H9 (cell line): ENCODE measurements around the gene OR2L3. TPM values are rescaled to one million over a fixed set of nuclear protein-coding genes. Genes with fewer than 3 reads are reported as not detected.

Experiments
- DNase-seq: peaks from one replicate; pipeline ENCODE4 v3.0.0-alpha.2; 2017
- H2AFZ ChIP-seq: one replicate; pipeline ENCODE4 v1.6.1; 2013; ENCODE audit warnings: mild to moderate bottlenecking, low read length, control low read depth, moderate library complexity
- H2AK5ac ChIP-seq: 2 replicates; pipeline ENCODE4 v1.6.1; 2013; ENCODE audit warnings: low read length, control low read depth, mixed read lengths; ENCODE audit not compliant: insufficient read length
- H2BK120ac ChIP-seq: one replicate; pipeline ENCODE4 v1.6.1; 2013; ENCODE audit warnings: low read depth, mild to moderate bottlenecking, low read length, control low read depth, inconsistent platforms; ENCODE audit not compliant: poor library complexity, severe bottlenecking
- H2BK12ac ChIP-seq: 2 replicates; pipeline ENCODE4 v1.6.1; 2013; ENCODE audit warnings: low read length, control low read depth, mixed read lengths, low read depth; ENCODE audit not compliant: insufficient read length
- H2BK15ac ChIP-seq: 2 replicates; pipeline ENCODE4 v1.6.1; 2013; ENCODE audit warnings: low read depth, low read length, control low read depth
- H2BK20ac ChIP-seq: one replicate; pipeline ENCODE4 v1.6.1; 2013; ENCODE audit warnings: low read depth, mild to moderate bottlenecking, low read length, control low read depth, inconsistent platforms; ENCODE audit not compliant: poor library complexity, severe bottlenecking
- H2BK5ac ChIP-seq: 2 replicates; pipeline ENCODE4 v1.6.1; 2013; ENCODE audit warnings: low read length, control low read depth, mixed read lengths; ENCODE audit not compliant: insufficient read length
- H3K14ac ChIP-seq: 2 replicates; pipeline ENCODE4 v1.6.1; 2013; ENCODE audit warnings: low read length, control low read depth; ENCODE audit not compliant: insufficient read depth
- H3K18ac ChIP-seq: 2 replicates; pipeline ENCODE4 v1.6.1; 2013; ENCODE audit warnings: low read depth, mild to moderate bottlenecking, mixed read lengths, low read length, control low read depth; ENCODE audit not compliant: insufficient read length
- H3K23ac ChIP-seq: 2 replicates; pipeline ENCODE4 v1.6.1; 2013; ENCODE audit warnings: low read length, control low read depth, mixed read lengths, low read depth; ENCODE audit not compliant: insufficient read length
- H3K23me2 ChIP-seq: 2 replicates; pipeline ENCODE4 v1.6.1; 2013; ENCODE audit warnings: low read depth, mild to moderate bottlenecking, mixed read lengths, low read length, control low read depth; ENCODE audit not compliant: insufficient read length, poor library complexity, severe bottlenecking
- H3K27ac ChIP-seq: 2 replicates; pipeline ENCODE4 v1.5.1; 2013; ENCODE audit warnings: low read length, control low read depth, mixed read lengths, low read depth; ENCODE audit not compliant: insufficient read length
- H3K27me3 ChIP-seq: 2 replicates; pipeline ENCODE4 v1.6.1; 2013; ENCODE audit warnings: low read length, control low read depth, inconsistent platforms; ENCODE audit not compliant: insufficient read depth
- H3K4ac ChIP-seq: 2 replicates; pipeline ENCODE4 v1.6.1; 2013; ENCODE audit warnings: low read depth, mild to moderate bottlenecking, control low read depth, inconsistent platforms, low read length, moderate library complexity
- H3K4me1 ChIP-seq: 2 replicates; pipeline ENCODE4 v1.6.1; 2013; ENCODE audit warnings: low read length, control low read depth, inconsistent platforms; ENCODE audit not compliant: insufficient read depth
- H3K4me2 ChIP-seq: 2 replicates; pipeline ENCODE4 v1.6.1; 2013; ENCODE audit warnings: low read length, control low read depth, mixed read lengths; ENCODE audit not compliant: insufficient read length, insufficient read depth
- H3K56ac ChIP-seq: 2 replicates; pipeline ENCODE4 v1.6.1; 2013; ENCODE audit warnings: low read depth, mild to moderate bottlenecking, mixed read lengths, low read length, control low read depth; ENCODE audit not compliant: insufficient read length
- H3K79me1 ChIP-seq: 2 replicates; pipeline ENCODE4 v1.6.1; 2013; ENCODE audit warnings: low read depth, mild to moderate bottlenecking, moderate library complexity, low read length, control low read depth, inconsistent platforms; ENCODE audit not compliant: insufficient read depth, poor library complexity, severe bottlenecking
- H3K79me2 ChIP-seq: 2 replicates; pipeline ENCODE4 v1.6.1; 2013; ENCODE audit warnings: low read length, control low read depth, inconsistent platforms; ENCODE audit not compliant: insufficient read depth
- H3K9ac ChIP-seq: 2 replicates; pipeline ENCODE4 v1.6.1; 2013; ENCODE audit warnings: low read length, control low read depth, mixed read lengths; ENCODE audit not compliant: insufficient read length; ENCODE audit errors: extremely low read depth
- H3K9me3 ChIP-seq: one replicate; pipeline ENCODE4 v1.6.1; 2013; ENCODE audit warnings: low read depth, low read length, inconsistent platforms; ENCODE audit not compliant: control insufficient read depth
- H3T11ph ChIP-seq: one replicate; pipeline ENCODE4 v1.6.1; 2013; ENCODE audit warnings: mild to moderate bottlenecking, low read length, control low read depth, inconsistent platforms
- H4K20me1 ChIP-seq: one replicate; pipeline ENCODE4 v1.6.1; 2013; ENCODE audit not compliant: control insufficient read depth, insufficient read length, insufficient read depth
- H4K5ac ChIP-seq: 2 replicates; pipeline ENCODE4 v1.6.1; 2013; ENCODE audit warnings: low read depth, mild to moderate bottlenecking, mixed read lengths, low read length, control low read depth; ENCODE audit not compliant: insufficient read length
- H4K8ac ChIP-seq: replicated peaks from 2 replicates; pipeline ENCODE4 v1.6.1; 2013; ENCODE audit warnings: low read length, control low read depth, mixed read lengths, low read depth; ENCODE audit not compliant: insufficient read length
- H4K91ac ChIP-seq: 2 replicates; pipeline ENCODE4 v1.6.1; 2013; ENCODE audit warnings: low read depth, mild to moderate bottlenecking, moderate library complexity, mixed read lengths, low read length, control low read depth; ENCODE audit not compliant: insufficient read length
- H3K27ac Mint-ChIP-seq, 3 experiments: 2 replicates in 2 of 3; 3 replicates in 1 of 3; pipeline ENCODE4 v1.8.0; 2020 to 2021; ENCODE audit warnings: mixed read lengths in 3 of 3, mild to moderate bottlenecking in 1 of 3, moderate library complexity in 1 of 3
- H3K27me3 Mint-ChIP-seq: 2 replicates; pipeline ENCODE4 v1.8.0; 2021; ENCODE audit warnings: low read depth, mild to moderate bottlenecking, moderate library complexity, mixed read lengths
- H3K36me3 Mint-ChIP-seq, 3 experiments: 2 replicates in 2 of 3; 3 replicates in 1 of 3; pipeline ENCODE4 v1.8.0; 2020 to 2021; ENCODE audit warnings: low read depth in 3 of 3, mixed read lengths in 3 of 3; ENCODE audit not compliant: insufficient read depth in 1 of 3
- H3K4me1 Mint-ChIP-seq, 2 experiments: 2 replicates each; pipeline ENCODE4 v1.8.0; 2020; ENCODE audit warnings: mixed read lengths in 2 of 2
- H3K4me3 Mint-ChIP-seq, 2 experiments: 2 replicates in 1 of 2; 3 replicates in 1 of 2; pipeline ENCODE4 v1.8.0; 2020 to 2021; ENCODE audit warnings: mild to moderate bottlenecking in 2 of 2, mixed read lengths in 2 of 2, moderate library complexity in 1 of 2
- H3K9me3 Mint-ChIP-seq, 2 experiments: 2 replicates in 1 of 2; 3 replicates in 1 of 2; pipeline ENCODE4 v1.8.0; 2020; ENCODE audit warnings: mild to moderate bottlenecking in 2 of 2, mixed read lengths in 2 of 2, moderate library complexity in 1 of 2
- WGBS: extraction: QIAGEN DNeasy Blood & Tissue Kit; methylation state at CpG from one replicate; pipeline ENCODE4 v1.1.7; 2013; ENCODE audit warnings: missing lambda C conversion rate, low lambda C conversion rate, mixed read lengths; ENCODE audit not compliant: insufficient read length; ENCODE audit errors: extremely low coverage; 5-methylcytosine and 5-hydroxymethylcytosine counted together
- total RNA-seq: library from RNA; stranded (reverse); gene quantifications from 2 replicates; pipeline ENCODE4 v1.2.1, GENCODE V29; 2021
- TF ChIP-seq, protein P1 (sequence below): fragments of 200-600 bp; sonication (generic); conservative IDR thresholded peaks from 3 replicates; pipeline ENCODE4 v1.8.0; 2021; ENCODE audit warnings: antibody characterized with exemption, mild to moderate bottlenecking

OR2L3 gene
- total RNA-seq, 1 experiment from 2014 or later = not detected

- H3K27ac ChIP-seq = no peak overlapping the region
- WGBS = no CpG with 5 or more reads among the region's 1 CpG
Measured at GRCh38 chr1:248098529-248098928, 51.9 kb downstream of the OR2L3 start.

More at GRCh38 chr1:248098529-248098928, 51.9 kb downstream of the OR2L3 start:
- Mint-ChIP-seq H3K27me3 (no peaks in the 10 kb centered on the region; the same call in 1 of the 2 replicates), H3K36me3 (peaks cover 8 to 30% (median 16%) of the 10 kb centered on the region in 3 experiments; a peak in 5 of 7 replicates), H3K4me3 (no peak overlapping the region), H3K27ac (no peak overlapping the region), H3K4me1 (no peaks in the 10 kb centered on the region), H3K9me3 (peaks cover 83 to 89% of the 10 kb centered on the region in 2 experiments)
- Histone ChIP-seq H3K14ac (no peak overlapping the region), H4K8ac (no peak overlapping the region), H3K23me2 (no peaks in the 10 kb centered on the region), H3K9ac (no peak overlapping the region), H3K23ac (no peak overlapping the region), H4K91ac (no peak overlapping the region), H3K4me2 (no peak overlapping the region), H4K20me1 (no peaks in the 10 kb centered on the region), H3K79me1 (no peaks in the 10 kb centered on the region), H3K18ac (no peak overlapping the region), H3K4ac (no peak overlapping the region), H2BK20ac (no peak overlapping the region), H2BK5ac (no peak overlapping the region), H2AFZ (no peak overlapping the region), H3K9me3 (peaks cover 73% of the 10 kb centered on the region), H3K79me2 (no peaks in the 10 kb centered on the region), H3K4me1 (no peaks in the 10 kb centered on the region), H2AK5ac (no peak overlapping the region), H3K27me3 (no peaks in the 10 kb centered on the region), H4K5ac (no peak overlapping the region), H3K56ac (no peak overlapping the region), H2BK12ac (no peak overlapping the region), H3T11ph (no peak overlapping the region), H2BK15ac (no peak overlapping the region), H2BK120ac (no peak overlapping the region)
- no peak for DNase-seq
- TF ChIP-seq, protein P1, sequence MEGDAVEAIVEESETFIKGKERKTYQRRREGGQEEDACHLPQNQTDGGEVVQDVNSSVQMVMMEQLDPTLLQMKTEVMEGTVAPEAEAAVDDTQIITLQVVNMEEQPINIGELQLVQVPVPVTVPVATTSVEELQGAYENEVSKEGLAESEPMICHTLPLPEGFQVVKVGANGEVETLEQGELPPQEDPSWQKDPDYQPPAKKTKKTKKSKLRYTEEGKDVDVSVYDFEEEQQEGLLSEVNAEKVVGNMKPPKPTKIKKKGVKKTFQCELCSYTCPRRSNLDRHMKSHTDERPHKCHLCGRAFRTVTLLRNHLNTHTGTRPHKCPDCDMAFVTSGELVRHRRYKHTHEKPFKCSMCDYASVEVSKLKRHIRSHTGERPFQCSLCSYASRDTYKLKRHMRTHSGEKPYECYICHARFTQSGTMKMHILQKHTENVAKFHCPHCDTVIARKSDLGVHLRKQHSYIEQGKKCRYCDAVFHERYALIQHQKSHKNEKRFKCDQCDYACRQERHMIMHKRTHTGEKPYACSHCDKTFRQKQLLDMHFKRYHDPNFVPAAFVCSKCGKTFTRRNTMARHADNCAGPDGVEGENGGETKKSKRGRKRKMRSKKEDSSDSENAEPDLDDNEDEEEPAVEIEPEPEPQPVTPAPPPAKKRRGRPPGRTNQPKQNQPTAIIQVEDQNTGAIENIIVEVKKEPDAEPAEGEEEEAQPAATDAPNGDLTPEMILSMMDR = no peak
